Esophagus muscularis mucosa (tissue), 4 donors: ENCODE data around the gene THEMIS. TPM values are rescaled to one million over a fixed set of nuclear protein-coding genes. Genes with fewer than 3 reads are reported as not detected.

Source experiments
- DNase-seq: peaks from one replicate; pipeline ENCODE4 v3.0.0-alpha.2; 2017; ENCODE audit errors: extremely low spot score
- H3K27ac ChIP-seq, 4 donors: fragments of 200-600 bp; sonication (generic); replicated peaks in 1 of 4; 1 replicate in 3 of 4; 2 replicates in 1 of 4; pipeline ENCODE4 v1.5.1; 2016 to 2019; ENCODE audit warnings: mild to moderate bottlenecking in 1 of 4
- H3K27me3 ChIP-seq, 4 donors: fragments of 200-600 bp; sonication (generic); one replicate each; pipeline versions ENCODE4 v1.5.1 to v1.6.0; 2016 to 2019
- H3K36me3 ChIP-seq, 4 donors: fragments of 200-600 bp; sonication (generic); one replicate each; pipeline ENCODE4 v1.5.1; 2016 to 2019
- H3K4me1 ChIP-seq, 4 donors: fragments of 200-600 bp; sonication (generic); one replicate each; pipeline ENCODE4 v1.5.1; 2016 to 2019
- H3K4me3 ChIP-seq, 4 donors: fragments of 200-600 bp; sonication (generic); 1 replicate in 2 of 4; 2 replicates in 2 of 4; pipeline ENCODE4 v1.5.1; 2016 to 2019; ENCODE audit warnings: mild to moderate bottlenecking in 4 of 4, moderate library complexity in 1 of 4
- H3K9me3 ChIP-seq, 4 donors: fragments of 200-600 bp; sonication (generic); 1 replicate in 3 of 4; 2 replicates in 1 of 4; pipeline ENCODE4 v1.5.1; 2016 to 2019
- EP300 ChIP-seq: sonication (generic); formaldehyde crosslinking; IDR thresholded peaks from one replicate; pipeline ENCODE4 v1.6.1; 2017; ENCODE audit warnings: antibody characterized with exemption
- POLR2A ChIP-seq: fragments of 450-650 bp; IDR thresholded peaks from one replicate; pipeline ENCODE4 v1.6.1; 2017; ENCODE audit warnings: antibody characterized with exemption, moderate library complexity, mild to moderate bottlenecking, low read depth
- POLR2AphosphoS5 ChIP-seq, 2 donors: sonication (generic); formaldehyde crosslinking; IDR thresholded peaks; one replicate each; pipeline ENCODE4 v1.6.1; 2017; ENCODE audit warnings: antibody characterized with exemption in 2 of 2
- WGBS: methylation state at CpG from one replicate; pipeline ENCODE4 v1.1.5; 2018; 5-methylcytosine and 5-hydroxymethylcytosine counted together
- intact Hi-C: fragments of 100-400 bp; cut with DNase I; formaldehyde crosslinking; loops from one replicate; pipeline ENCODE4 v1.15.1; 2023
- total RNA-seq, 4 donors: library from RNA; depleted of rRNA; stranded (reverse); fragments of >200 nt; gene quantifications; one replicate each; pipeline versions ENCODE4 v1.1.0 to v1.2.1, GENCODE V29; 2016
- TF ChIP-seq, protein P1 (sequence below), 3 experiments: fragments of 200-600 bp in 2 of 3; fragments of 450-650 bp in 1 of 3; sonication (generic) in 2 of 3; IDR thresholded peaks; one replicate each; pipeline ENCODE4 v1.5.1; 2017 to 2019; ENCODE audit warnings: antibody characterized with exemption in 3 of 3, mild to moderate bottlenecking in 2 of 3, moderate library complexity in 1 of 3

The THEMIS gene
- total RNA-seq, 4 donors from 2014 or later: 0.23 to 0.99 (median 0.61) TPM

DNA sequence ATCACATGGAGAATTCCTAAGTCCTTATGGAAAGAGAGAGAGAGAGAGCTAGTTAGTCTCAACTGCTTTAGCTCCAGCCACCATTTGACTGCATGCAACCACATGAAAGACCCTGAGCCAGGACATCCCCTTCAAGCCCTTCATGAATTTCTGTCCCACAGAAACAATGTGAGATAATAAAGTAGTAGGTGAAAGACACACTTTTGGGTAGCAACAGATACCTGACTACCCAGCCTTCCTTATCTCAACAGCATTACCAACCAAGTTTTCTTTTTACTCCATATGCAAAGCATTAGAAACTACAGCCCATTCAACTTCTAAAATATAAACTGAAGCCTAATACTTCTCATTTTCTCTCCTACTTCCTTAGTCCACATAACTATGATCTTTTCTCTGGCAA lies 23.2 kb upstream of the THEMIS start:
- Histone ChIP-seq H3K9me3 (peaks cover 0 to 14% (median 6%) of the 10 kb centered on the region in 4 donors), H3K27ac (no peak overlapping the region), H3K4me3 (no peak overlapping the region), H3K36me3 (no peaks in the 10 kb centered on the region), H3K4me1 (no peaks in the 10 kb centered on the region), H3K27me3 (no peaks in the 10 kb centered on the region)
- TF ChIP-seq EP300 (no peak), POLR2A (no peak)
- intact Hi-C loops: no loop called here
- DNase-seq: no peak

DNA sequence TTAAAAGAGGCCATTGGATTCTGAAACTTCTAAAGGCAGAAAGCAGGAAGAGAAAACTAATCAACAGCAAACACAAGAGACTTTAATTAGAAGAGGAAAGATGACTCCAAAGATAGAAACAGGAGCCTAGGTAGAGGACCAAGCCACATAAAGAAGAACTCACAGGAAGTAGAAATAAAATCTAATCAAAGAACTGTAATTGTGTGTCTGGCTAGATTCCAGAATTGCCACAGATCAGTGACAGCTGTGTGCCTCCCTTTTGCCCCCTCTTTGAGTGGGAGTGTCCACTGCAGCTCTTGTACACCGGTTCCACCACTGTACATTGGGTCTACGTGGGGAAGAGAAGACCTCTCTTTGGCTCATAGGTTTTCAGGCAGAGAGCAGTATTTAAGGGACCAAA lies 22.3 kb upstream of the THEMIS start:
- no peaks in the 10 kb centered on the region for H3K4me1 ChIP-seq
- H3K36me3 ChIP-seq: no peaks in the 10 kb centered on the region
- intact Hi-C loops: no loop called here
- H3K27me3 ChIP-seq: no peaks in the 10 kb centered on the region
- TF ChIP-seq POLR2AphosphoS5 (IDR thresholded peaks at IDR 0.05) (no peak), POLR2A (no peak), EP300 (no peak)
- TF ChIP-seq, protein P1, sequence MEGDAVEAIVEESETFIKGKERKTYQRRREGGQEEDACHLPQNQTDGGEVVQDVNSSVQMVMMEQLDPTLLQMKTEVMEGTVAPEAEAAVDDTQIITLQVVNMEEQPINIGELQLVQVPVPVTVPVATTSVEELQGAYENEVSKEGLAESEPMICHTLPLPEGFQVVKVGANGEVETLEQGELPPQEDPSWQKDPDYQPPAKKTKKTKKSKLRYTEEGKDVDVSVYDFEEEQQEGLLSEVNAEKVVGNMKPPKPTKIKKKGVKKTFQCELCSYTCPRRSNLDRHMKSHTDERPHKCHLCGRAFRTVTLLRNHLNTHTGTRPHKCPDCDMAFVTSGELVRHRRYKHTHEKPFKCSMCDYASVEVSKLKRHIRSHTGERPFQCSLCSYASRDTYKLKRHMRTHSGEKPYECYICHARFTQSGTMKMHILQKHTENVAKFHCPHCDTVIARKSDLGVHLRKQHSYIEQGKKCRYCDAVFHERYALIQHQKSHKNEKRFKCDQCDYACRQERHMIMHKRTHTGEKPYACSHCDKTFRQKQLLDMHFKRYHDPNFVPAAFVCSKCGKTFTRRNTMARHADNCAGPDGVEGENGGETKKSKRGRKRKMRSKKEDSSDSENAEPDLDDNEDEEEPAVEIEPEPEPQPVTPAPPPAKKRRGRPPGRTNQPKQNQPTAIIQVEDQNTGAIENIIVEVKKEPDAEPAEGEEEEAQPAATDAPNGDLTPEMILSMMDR (IDR thresholded peaks at IDR 0.05): no peak
- no peak for DNase-seq
- H3K4me3 ChIP-seq: no peak overlapping the region
- WGBS: 95% methylated on average over 2 of the region's 2 CpGs
- H3K27ac ChIP-seq: no peak overlapping the region
- peaks cover 0 to 14% (median 6%) of the 10 kb centered on the region in 4 donors for H3K9me3 ChIP-seq

DNA sequence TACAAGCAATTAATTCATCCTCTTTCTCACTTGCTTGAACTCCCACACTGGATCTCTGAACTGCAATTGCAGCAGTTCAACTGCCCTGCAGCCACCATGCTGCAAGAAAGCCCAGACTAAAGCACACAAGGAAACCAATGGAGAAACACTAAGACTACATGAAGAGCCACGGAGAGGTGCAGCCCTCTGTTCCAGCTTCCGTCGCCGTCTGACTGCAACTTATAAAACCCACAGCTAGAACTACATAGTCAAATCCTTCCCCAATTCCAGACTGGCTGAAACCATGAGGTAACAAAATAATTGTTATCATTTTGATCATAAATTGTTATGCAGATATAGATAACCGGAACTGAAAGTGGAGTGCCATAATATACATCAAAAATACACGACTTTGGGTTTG lies 21.1 kb upstream of the THEMIS start:
- intact Hi-C loops: no loop called here
- no peaks in the 10 kb centered on the region for H3K36me3 ChIP-seq
- TF ChIP-seq EP300: no peak
- TF ChIP-seq, protein P1 (IDR thresholded peaks at IDR 0.05): no peak
- TF ChIP-seq POLR2A: no peak
- no peak for TF ChIP-seq POLR2AphosphoS5 (IDR thresholded peaks at IDR 0.05)

DNA sequence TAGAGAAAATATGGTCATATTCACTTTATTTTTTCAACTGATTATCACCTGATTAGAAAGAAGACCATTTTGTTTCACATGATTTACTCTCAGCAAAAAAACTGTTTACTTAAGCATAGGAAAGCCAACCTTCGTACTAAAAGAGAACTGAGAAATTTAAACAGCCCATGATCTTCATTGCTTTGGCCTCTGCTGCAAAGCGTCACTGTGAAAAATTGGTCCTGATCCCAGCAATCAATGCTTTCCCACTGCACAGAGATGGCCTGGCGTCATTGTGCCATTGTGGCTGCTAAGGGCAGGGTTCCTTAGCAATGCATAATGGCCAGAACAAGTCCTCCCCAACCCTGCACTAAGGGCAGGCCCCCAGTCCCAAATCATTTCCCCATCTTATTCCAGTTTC lies 19.9 kb upstream of the THEMIS start:
- no peak for TF ChIP-seq POLR2AphosphoS5 (IDR thresholded peaks at IDR 0.05)
- TF ChIP-seq POLR2A: no peak
- no peaks in the 10 kb centered on the region for H3K27me3 ChIP-seq
- H3K9me3 ChIP-seq: peaks cover 0 to 5% (median under 1%) of the 10 kb centered on the region in 4 donors
- intact Hi-C loops: no loop called here
- H3K4me1 ChIP-seq: no peaks in the 10 kb centered on the region
- no peak for DNase-seq
- H3K4me3 ChIP-seq: no peak overlapping the region
- WGBS: 64% methylated on average over 3 of the region's 3 CpGs
- no peaks in the 10 kb centered on the region for H3K36me3 ChIP-seq
- H3K27ac ChIP-seq: no peak overlapping the region

More for the DNA sequence above, 21.1 kb upstream of the THEMIS start:
- H3K9me3 ChIP-seq: peaks cover 0 to 13% (median 5%) of the 10 kb centered on the region in 4 donors
- no peaks in the 10 kb centered on the region for H3K4me1 ChIP-seq
- H3K4me3 ChIP-seq: no peak overlapping the region
- no peak for DNase-seq
- H3K27me3 ChIP-seq: no peaks in the 10 kb centered on the region
- H3K27ac ChIP-seq: no peak overlapping the region
- WGBS: 96% methylated on average over 6 of the region's 6 CpGs

DNA sequence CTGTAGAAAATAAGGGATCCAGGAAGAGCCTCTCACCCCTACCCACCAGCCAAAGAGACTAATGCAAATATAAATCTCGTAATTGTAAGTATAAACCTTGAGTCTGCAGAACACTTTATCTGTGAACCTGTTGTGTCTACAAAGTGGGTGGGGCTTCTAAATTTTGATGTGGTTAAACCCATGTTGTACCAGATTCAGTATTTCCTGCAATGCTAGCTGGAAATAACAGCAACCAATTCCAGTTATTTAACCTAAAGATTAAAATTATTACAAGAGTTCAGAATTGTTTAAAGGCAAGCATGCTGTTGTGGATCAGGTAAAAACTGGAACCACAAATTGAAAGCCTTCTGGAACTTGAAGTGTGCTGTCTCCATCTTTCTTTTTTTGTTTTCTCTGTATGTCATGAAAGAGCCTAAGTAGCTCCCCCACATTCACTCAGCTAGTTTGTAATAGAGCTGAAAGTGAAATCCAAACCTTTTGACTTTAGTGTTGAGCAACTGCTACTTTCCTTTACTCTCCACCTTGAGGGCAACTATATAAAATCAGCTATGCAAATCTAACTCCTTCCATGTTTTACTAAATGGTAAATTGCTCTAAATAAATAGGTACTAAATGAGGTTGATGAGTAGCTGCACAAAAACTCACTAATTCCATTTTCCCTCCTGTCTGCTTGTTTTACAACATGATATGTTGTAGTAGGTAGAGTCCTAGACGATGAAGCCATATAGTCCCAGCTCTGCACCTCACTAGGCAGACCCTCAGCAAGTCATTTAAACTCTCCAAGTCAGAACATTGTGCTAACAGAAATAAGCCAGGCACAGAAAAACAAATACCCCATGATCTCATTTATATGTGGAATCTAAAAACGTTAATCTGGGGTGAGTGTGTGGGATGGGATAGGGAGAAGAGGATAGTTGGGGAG lies 17.9 kb upstream of the THEMIS start:
- no peaks in the 10 kb centered on the region for H3K4me1 ChIP-seq
- no peak overlapping the region for H3K27ac ChIP-seq
- DNase-seq: no peak
- H3K36me3 ChIP-seq: no peaks in the 10 kb centered on the region
- no peaks in the 10 kb centered on the region for H3K27me3 ChIP-seq
- TF ChIP-seq POLR2A: no peak
- TF ChIP-seq, protein P1 (IDR thresholded peaks at IDR 0.05): no peak
- TF ChIP-seq POLR2AphosphoS5 (IDR thresholded peaks at IDR 0.05): no peak
- TF ChIP-seq EP300: no peak
- WGBS: 72% methylated on average over 3 of the region's 3 CpGs
- no peaks in the 10 kb centered on the region for H3K9me3 ChIP-seq
- no peak overlapping the region for H3K4me3 ChIP-seq
- intact Hi-C loops: no loop called here
